DMS153 (cell line): ENCODE measurements around the gene ATP6V1G3.
"Not testable (repeated sequence)": the region's sequence is repeated elsewhere in the genome, so short reads cannot be mapped to it uniquely, and the experiment has no call there.

Experiments used
- DNase-seq: peaks from one replicate; lab custom pipeline; 2025; lab: John Stamatoyannopoulos, UW

The ATP6V1G3 gene, protein sequence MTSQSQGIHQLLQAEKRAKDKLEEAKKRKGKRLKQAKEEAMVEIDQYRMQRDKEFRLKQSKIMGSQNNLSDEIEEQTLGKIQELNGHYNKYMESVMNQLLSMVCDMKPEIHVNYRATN

DNA sequence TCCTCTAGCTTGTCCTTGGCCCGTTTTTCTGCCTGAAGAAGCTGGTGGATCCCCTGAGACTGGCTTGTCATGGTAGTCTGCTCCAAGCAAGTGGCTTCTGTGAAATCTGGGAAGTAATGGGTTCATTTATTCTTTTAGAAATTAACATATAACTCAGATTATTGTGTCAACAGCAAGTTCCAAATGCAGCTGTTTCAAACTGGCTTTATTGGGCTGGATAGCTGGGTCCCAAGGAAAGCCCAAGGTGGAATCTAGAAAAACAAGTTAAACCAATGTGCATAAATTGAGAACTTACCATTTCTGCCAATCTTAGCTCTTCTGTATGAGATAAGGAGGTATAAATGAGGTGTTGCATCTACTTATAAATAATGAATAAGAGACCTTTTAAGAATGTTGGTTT lies at the start of gene ATP6V1G3:
TSS of gene ATP6V1G3 (minus strand) at position 101 of the 400 bp plus-strand sequence. CDS start at position 71, 30 bp downstream.
- DNase-seq, result no peak

DNA sequence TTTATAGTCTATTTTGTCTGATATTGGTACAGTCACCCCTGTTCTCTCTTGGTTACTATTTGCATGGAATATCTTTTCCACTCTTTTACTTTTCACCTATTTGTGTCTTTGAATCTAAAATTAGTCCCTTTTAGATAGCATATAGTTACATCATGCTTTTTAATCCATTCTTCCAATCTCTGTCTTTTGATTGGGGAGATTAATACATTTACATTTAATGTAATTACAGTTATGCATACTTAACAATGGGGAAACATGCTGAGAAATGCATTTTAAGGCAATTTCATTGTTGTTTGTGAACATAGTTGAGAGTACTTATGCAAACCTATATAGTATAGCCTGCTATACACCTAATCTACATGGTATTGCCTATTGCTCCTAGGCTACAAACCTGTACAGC lies 48.4 kb upstream of the ATP6V1G3 start:
- DNase-seq, result no peak

DNA sequence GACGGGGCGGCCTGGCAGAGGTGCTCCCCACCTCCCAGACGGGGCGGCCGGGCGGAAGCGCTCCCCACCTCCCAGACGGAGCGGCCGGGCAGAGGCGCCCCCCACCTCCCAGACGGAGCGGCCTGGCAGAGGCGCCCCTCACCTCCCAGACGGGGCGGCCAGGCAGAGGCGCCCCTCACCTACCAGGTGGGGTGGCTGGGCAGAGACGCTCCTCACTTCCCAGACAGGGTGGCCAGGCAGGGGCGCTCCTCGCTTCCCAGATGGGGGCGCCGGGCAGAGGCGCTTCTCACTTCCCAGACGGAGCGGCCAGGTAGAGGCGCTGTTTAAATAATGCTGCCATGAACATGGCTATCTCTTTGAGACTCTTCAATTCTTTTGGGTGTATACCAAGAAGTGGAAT lies 43.7 kb upstream of the ATP6V1G3 start:
- no peak for DNase-seq

DNA sequence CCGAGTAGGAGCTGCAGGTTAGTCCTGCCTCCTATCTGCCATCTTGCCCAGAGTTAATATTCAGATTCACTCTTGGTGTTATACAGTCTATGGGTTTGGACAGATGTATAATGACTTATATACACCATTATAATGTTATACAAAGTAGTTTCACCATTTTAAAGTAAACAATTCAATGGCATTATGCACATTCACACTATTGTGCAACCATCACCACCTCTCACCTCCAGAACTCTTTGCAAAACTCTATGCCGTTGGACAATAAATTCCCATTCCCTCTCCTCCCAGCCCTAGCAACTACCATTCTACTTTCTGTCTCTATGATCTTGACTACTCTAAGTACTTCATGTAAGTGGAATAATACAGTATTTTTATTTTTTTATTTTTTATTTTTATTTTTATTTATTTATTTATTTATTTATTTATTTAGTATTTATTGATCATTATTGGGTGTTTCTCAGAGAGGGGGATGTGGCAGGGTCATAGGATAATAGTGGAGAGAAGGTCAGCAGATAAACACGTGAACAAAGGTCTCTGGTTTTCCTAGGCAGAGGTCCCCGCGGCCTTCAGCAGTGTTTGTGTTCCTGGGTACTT lies 42.8 kb upstream of the ATP6V1G3 start:
- DNase-seq, result not testable (repeated sequence)

DNA sequence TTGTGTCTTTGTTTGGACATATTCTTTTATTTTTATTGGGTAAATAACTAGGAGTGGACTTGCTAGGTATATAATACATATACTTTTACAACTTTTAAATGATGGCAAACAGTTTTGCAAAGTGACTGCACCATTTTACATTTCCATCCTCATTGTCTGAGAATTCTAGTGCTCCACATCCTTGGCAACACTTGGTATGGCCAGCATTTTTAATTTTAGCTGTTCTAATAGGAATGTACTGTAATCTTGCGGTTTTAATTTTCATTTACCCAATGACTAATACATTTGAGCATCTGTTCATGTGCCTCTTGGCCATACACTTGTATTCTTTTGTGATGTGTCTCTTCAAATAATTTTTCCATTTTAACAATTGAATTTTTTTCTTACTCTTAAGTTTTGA lies 37.0 kb upstream of the ATP6V1G3 start:
- no peak for DNase-seq

DNA sequence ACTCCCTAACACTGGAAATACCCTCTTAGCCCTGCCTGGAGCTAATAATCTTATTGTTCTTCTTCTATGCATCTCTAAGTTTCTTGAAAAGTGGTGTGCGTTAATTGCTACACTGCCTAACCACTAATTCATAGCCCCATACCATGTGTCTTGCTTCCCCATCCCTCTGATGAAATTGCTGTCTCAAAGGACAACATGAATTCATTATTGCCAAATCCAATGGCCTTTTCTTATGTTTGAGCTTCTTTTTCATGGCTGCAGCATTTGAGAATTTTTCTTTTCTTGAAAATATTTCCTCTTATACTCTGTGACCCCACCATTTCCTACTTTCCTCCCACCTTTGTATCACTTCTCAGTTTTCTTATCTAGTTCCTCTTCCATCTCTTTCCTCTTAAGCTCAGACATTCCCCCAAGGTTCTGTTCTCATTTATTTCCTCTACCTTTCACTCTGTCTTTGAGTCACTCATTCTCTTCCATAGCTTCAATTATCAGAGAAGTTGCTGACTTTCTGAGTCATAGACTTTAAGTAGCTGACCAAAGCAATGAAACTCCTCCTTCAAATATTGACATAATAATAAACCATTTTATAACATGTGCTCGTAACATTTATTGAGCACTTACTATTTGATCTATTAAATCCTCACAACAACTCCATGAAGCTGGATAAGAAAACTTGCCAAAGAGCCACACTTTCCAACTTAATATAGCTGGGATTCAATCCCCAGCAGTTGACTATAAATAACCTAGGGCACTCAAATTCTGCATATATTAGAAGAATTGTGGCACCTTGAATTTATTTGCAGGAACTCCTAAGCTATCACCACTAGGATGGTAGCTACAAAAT lies 35.5 kb upstream of the ATP6V1G3 start:
- DNase-seq, result no peak

DNA sequence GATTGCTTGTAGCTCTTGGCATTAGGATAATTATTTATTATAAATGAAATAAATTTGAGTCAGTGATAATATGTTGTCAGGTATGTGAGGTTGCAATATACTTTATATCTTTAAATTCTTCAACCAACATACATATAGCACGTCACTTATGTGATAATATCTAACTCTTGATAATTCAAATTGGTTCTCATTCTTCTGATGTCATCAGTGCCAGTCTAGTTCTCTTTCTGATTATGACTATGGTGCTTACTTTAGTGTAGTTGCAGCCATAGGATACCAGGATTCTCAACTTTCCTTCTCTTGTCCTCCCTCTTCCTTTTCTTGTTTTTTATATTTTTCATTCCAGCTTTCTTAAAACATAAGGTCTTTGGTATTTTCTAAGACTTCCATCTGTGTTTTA lies 34.8 kb upstream of the ATP6V1G3 start:
- DNase-seq, result no peak

DNA sequence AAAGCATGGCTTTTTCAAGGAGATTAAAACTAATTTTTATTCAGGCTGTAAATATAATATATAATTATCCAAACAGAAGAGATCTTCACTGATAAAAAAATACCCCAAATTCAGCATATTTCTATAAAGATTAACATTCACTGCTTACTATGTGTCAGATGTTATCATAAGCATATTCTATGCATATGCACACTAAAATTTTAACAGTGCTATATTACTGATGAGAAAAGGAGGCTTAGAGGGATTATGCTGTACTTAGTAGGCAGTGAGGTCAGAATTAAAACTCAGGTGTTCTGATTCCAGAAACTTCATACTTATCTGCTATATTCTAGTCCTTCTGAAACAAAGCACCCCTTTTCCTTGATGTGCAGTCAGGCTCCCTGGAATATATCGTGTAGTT lies 33.8 kb upstream of the ATP6V1G3 start:
- DNase-seq, result no peak

DNA sequence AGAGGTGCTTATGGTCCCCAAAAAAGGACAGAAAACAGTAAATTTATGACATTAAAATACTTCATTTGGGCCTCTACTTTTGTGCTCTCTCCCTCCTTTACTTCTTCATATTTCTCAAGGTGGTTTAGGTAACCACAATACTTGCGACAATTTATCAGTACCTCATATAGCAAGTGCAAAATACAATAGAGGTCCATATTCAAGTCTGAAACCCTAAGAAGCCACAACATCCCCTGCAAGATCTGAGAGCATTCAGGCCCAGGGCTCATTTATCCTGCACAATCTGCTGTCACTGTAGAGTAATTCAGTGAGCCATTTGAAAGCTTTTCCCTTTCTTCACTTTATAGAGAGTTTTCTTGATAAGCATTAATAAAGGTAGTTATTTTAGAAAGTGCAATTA lies 24.2 kb upstream of the ATP6V1G3 start:
- no peak for DNase-seq

DNA sequence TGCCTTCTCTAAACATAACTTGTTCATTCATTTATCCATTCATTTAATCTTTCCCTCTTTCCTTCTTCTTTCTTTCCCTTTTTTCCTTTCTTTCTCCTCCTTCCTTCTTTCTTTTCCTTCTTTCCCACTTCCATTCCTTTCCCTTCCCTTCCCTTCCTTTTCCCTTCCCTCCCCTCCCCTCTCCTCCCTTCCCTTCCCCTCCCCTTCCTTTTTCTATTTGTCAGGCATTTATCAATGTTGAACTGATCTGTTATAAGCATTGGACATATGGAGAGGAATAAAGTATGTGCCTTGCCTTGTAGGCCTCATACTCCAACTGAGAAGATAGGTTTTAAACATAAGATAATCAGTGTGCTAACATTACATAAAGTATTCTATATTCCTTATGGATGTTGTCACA lies 23.7 kb upstream of the ATP6V1G3 start:
- no peak for DNase-seq

DNA sequence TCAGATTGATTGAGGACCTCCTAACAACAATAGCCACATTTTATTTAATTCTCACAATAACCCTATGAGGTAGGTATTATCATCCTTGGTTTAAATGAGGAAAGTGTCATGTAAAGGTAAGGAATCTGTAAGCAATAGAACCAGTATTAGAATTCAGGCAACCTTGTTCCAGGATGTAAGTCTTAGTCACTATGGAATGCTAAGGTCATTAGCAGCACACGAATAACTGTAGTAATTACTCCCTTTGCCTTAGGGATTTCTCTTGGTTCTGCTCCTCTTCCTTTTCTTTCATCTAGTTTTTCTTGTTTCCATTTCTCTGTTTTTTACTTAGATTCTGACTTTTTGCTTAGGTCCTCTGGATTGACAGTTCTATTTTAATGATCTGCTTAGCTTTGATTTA lies 23.1 kb upstream of the ATP6V1G3 start:
- no peak for DNase-seq

DNA sequence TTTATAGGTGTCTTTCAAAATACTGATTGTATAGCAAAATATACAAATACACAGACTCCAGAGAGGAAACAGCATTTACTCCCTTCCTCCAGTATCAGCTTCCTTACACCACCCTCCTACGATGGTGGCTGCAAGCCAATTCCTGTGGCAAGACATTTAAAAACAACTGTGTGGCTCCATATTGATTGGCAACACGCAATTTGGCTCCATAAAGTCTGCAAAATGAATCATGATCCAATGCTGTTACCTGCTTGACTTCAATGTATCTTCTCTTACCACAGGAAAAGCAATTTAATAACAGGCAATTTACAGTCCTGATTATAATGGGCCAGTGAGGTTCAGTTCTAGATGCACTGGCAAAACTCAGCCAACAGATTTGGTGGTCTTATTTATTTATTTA lies 19.7 kb upstream of the ATP6V1G3 start:
- peak; percentile 38 for DNase-seq

DNA sequence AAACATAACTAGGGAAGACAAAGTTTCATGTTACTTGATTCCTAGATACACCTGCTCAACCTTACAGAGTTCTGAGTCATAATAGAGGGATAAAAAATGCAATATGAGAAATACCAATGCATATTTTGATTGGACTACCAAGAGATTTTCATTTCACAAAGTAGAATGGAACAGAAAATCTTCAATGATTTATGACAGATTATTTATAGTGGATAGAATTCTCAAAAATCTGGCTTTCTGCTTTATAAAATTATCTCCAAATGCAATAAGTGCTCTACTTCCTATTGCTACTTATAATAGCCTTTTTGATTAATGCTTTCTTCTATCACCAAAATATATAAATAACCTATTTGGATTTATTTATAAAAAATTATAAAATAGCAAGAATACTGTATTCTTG lies 18.9 kb upstream of the ATP6V1G3 start:
- DNase-seq, result no peak

DNA sequence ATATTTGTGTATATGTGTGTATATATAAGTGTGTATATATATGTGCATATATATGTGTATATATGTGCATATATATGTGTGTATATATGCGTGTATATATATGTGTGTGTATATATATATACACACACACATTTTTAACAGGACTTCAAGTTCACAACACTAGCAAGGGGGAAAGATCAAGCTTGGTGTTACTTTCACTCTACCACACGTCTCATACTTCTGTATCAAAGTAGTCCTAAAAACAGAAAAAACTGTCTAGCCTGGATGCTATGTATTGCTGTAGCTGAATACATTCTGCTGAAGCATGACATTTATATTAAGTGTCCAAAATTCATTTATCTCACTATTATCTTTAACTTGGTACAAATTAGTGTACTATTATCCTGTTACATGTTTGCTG lies 17.9 kb upstream of the ATP6V1G3 start:
- no peak for DNase-seq

DNA sequence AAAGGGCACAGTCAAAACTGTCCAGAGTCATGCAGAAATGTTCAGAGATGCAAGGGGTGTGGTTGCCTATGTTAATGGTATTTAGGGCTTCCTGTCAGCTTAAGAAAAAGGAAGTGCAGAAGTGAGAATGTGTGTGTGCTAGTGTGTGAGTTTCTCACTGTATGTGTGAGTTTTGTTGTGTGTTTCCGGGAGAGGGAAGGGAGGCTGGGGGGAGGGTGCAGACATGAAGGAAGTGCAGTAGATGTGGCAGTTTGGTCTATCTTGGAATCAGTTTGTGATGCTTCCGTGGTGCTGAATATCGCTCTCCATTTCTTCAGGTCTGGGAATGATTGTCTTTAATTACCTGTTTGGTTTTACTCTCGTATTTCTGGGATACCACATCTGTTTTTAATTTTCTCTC lies 16.5 kb upstream of the ATP6V1G3 start:
- DNase-seq, result no peak

DNA sequence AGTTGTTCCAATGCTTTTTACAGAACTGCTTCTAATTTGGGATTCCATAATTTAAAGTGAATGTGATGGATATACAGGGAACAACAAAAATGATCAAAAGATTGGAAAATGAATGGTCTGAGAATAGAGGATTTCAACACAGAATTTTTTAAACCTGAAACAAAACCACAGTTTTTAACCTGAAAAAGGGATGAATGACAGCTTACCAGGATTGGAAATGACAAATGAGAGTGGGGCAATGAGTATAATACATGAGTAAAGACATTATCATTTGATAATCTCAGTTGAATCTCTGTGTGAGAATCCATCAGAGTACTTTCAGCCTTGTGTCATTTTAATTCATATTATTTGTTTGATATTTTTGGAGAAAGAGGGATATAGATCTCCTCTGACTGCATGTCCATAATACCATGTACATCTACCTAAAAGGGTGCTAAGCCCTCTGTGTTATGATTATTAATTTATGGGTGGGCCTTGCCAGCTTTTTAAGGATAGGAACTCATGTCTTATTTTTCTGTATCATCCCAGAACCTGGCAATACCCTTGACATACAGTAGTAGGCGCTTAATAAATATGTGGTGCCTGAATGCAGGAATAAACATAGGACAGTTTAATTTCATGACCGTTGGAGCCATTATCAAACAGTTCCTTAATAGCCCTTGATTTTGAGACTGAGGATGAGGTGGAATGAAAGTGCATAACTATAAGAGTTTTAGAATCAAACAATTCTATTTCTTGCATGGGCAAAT lies 12.4 kb upstream of the ATP6V1G3 start:
- no peak for DNase-seq

DNA sequence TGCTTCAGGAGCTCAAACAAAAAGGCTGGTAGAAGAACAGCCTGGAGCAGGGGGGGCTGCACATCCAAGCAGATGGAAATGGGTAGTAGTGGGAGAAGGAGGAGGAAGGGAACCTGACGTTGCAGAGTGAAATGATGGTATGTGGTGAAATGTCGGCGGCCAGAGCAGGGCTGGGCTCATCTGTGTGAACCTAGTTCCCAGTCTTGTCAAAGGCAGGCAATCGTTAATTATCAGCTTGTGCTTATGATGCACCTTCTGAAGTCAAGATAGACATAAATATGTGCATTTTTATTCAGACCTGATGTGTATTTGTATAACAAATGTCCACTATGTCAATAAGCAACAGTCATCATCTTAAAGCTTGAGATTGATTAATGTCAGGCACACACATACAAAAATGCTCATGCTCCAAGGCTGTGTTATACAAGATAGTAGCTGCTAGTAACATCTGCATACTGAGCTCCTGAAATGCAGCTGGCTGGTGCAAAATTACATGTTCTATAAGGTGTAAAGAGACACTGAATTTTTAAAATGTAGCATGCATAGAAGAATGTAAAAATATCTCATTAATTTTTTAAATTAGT lies 10.6 kb upstream of the ATP6V1G3 start:
- DNase-seq, result no peak

DNA sequence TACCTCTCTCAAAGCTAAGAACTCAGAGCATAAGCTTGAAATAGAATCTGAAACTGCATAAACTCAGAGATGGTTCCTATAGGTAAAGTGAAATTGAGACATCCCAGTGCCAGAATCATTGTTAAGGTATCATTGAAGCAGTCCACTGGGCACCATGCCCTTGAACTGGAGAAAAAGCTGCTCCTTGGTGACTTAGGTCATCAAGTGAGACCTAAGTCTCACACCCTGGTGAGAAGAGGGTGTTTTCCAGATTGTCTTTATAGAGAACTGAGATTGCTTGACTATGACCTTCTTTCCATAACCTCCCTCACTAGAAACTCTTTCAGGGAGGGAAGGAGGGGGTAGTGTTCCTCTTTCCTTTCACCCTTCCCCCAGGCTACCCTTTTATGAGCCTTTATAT lies 9.4 kb upstream of the ATP6V1G3 start:
- DNase-seq, result no peak

DNA sequence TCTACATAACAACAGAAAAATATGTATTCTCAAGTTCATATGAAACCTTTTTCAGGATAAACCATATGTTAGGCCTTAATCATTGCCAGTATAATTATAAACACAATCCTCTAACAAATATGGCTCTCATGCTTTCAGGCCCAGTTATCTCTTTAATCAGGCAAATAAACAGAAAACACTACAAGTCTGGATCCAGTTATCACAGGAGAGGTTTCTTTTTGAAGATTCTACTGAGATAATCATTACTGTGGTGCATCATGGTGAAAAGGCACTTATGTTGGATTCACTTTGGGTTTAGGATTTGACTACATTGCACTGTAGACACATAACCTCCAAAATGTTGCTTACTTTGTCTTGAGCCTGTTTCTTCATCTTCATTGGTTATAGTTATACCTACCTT lies 8.4 kb upstream of the ATP6V1G3 start:
- DNase-seq, result no peak

DNA sequence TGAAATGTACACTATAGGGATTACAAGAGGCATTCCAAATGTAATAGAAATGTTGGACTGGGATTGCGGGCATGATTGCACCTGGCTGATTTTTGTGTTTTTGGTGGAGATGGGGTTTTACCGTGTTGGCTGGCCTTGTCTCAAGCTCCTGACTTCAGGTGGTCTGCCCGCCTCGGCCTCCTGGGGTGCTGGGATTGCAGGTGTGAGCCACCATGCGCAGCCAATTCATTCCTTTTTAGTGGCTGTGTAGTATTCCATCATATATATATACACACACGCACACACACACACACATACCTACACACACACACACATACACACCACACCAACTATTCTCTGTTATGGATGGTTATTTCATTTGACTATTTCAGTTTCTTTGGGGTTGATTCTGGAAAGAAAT lies 4.7 kb upstream of the ATP6V1G3 start:
- DNase-seq, result no peak

DNA sequence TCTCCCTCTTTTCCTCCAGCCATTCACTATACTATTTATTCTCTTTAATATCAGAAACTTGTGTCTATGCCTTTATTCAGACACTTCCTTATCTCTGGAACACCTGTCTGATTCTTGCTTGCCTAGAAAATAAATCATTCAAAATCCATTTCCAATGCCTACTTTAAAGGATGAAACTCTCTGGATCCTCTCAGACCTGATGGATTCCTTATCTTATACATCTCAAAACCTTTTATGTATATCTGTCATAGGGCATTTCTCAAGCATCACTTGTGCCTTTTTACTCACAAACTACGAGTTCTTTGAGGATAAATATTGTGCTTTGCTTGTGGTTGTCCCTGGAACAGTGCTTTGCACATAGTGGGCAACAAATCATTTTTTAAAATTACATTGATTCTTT lies 3.8 kb upstream of the ATP6V1G3 start:
- no peak for DNase-seq

DNA sequence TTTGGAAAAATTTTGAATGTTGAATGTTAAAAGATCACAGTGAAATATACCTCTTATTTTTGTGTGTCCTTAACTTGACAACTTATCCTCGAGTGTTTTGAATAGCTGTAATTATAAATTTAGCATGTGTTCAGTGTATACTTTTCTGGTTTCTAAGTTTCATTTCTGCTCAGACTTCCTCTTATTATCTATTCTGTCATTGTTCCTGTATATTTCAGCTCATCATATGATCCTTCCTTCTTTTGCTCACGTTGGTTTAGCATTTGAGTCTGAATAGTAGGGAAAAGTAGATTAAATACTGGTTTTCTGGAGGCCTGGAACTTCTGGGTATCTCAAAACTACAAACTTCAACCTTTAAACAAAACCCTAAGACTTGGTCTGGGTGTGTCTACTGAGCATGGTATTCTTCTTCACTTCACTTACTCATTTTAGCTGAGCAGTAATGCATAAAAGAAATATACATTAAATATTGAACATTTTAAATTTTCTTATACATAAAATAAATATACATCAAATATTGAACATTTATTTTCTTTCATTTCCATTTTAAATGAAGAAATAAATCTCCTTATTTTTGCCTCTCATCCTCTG lies 3.3 kb upstream of the ATP6V1G3 start:
- no peak for DNase-seq
